H1 (cell line): ENCODE measurements around the gene SLC17A8. TPM values are rescaled to one million over a fixed set of nuclear protein-coding genes. Genes with fewer than 3 reads are reported as not detected.

ENCODE experiments used
- CTCF ChIA-PET: fragments of 300-600 bp; sonication (Branson Sonifier 250); formaldehyde crosslinking; loops from one replicate; lab custom pipeline; 2021; ENCODE audit not compliant: partially characterized antibody; lab: Charles Lee
- POLR2A ChIA-PET: fragments of 300-600 bp; sonication (Branson Sonifier 250); formaldehyde crosslinking; loops from one replicate; lab custom pipeline; 2021; ENCODE audit warnings: inconsistent platforms; ENCODE audit not compliant: partially characterized antibody; lab: Charles Lee
- DNase-seq, 2 experiments: peaks; one replicate each; pipeline versions ENCODE4 v3.0.0 to v3.0.0-alpha.2; 2010 to 2022; ENCODE audit warnings: low spot score in 2 of 2, low read depth in 1 of 2, mixed read lengths in 1 of 2
- FAIRE-seq: peaks from 2 replicates; lab custom pipeline; 2011; peaks lifted over from hg19 to GRCh38; lab: Jason Lieb, UNC
- H2AFZ ChIP-seq: 2 replicates; pipeline ENCODE4 v1.8.1; 2012; ENCODE audit warnings: low read length, inconsistent platforms
- H2AK5ac ChIP-seq: 2 replicates; pipeline ENCODE4 v1.6.1; 2013; ENCODE audit warnings: low read depth, low read length
- H2BK120ac ChIP-seq: replicated peaks from 2 replicates; pipeline ENCODE3; 2013; ENCODE audit warnings: low read depth, low read length, inconsistent platforms
- H2BK12ac ChIP-seq: 2 replicates; pipeline ENCODE4 v1.6.1; 2013; ENCODE audit warnings: low read depth, low read length
- H2BK15ac ChIP-seq: 2 replicates; pipeline ENCODE4 v1.6.1; 2013; ENCODE audit warnings: low read length
- H2BK20ac ChIP-seq: 2 replicates; pipeline ENCODE4 v1.6.1; 2013; ENCODE audit warnings: low read length
- H2BK5ac ChIP-seq: 2 replicates; pipeline ENCODE4 v1.6.1; 2013; ENCODE audit warnings: low read depth, low read length
- H3K14ac ChIP-seq: 2 replicates; pipeline ENCODE4 v1.6.1; 2013; ENCODE audit warnings: inconsistent platforms; ENCODE audit not compliant: insufficient read length
- H3K18ac ChIP-seq: 2 replicates; pipeline ENCODE4 v1.6.1; 2013; ENCODE audit warnings: low read length; ENCODE audit errors: extremely low read depth
- H3K23ac ChIP-seq: 2 replicates; pipeline ENCODE4 v1.6.1; 2013; ENCODE audit warnings: inconsistent platforms; ENCODE audit not compliant: insufficient read length
- H3K23me2 ChIP-seq: 2 replicates; pipeline ENCODE4 v1.6.1; 2013; ENCODE audit warnings: low read depth, low read length
- H3K27ac ChIP-seq: 2 replicates; pipeline ENCODE4 v1.6.1; 2011; ENCODE audit warnings: low read depth, low read length, inconsistent platforms
- H3K27me3 ChIP-seq, 4 experiments: replicated peaks in 1 of 4; 1 replicate in 1 of 4; 2 replicates in 3 of 4; pipeline versions ENCODE4 v1.6.1 to v1.8.1; 2011 to 2013; ENCODE audit warnings: low read length in 3 of 4, mild to moderate bottlenecking in 3 of 4, inconsistent platforms in 2 of 4, mixed read lengths in 2 of 4, moderate library complexity in 1 of 4; ENCODE audit not compliant: control insufficient read depth in 3 of 4, insufficient read depth in 3 of 4; ENCODE audit errors: extremely low read depth in 1 of 4
- H3K36me3 ChIP-seq, 4 experiments: 2 replicates each; pipeline versions ENCODE4 v1.6.1 to v1.8.1; 2011 to 2013; ENCODE audit warnings: mild to moderate bottlenecking in 4 of 4, low read length in 3 of 4, moderate library complexity in 2 of 4, control low read depth in 1 of 4, inconsistent platforms in 1 of 4; ENCODE audit not compliant: insufficient read depth in 4 of 4, control insufficient read depth in 2 of 4
- H3K4ac ChIP-seq: replicated peaks from 2 replicates; pipeline ENCODE3; 2013; ENCODE audit warnings: low read length, low read depth, mixed read lengths, inconsistent platforms; ENCODE audit not compliant: insufficient read length
- H3K4me1 ChIP-seq, 4 experiments: replicated peaks in 1 of 4; 1 replicate in 1 of 4; 2 replicates in 3 of 4; pipeline versions ENCODE4 v1.6.1 to v1.8.1; 2011 to 2013; ENCODE audit warnings: low read length in 3 of 4, inconsistent platforms in 2 of 4, mixed read lengths in 1 of 4; ENCODE audit not compliant: insufficient read depth in 4 of 4, control insufficient read depth in 3 of 4
- H3K4me2 ChIP-seq, 2 experiments: 2 replicates each; pipeline versions ENCODE4 v1.6.1 to v1.8.1; 2011 to 2013; ENCODE audit warnings: low read depth in 2 of 2, low read length in 2 of 2, control low read depth in 1 of 2, inconsistent platforms in 1 of 2, mild to moderate bottlenecking in 1 of 2; ENCODE audit not compliant: insufficient read depth in 1 of 2
- H3K4me3 ChIP-seq, 4 experiments: fragments of 200-600, 300-600 bp in 1 of 4; sonication (generic), shearing (Covaris generic), sonication (Bioruptor Twin) in 1 of 4; 2 replicates each; pipeline versions ENCODE4 v1.5.1 to v1.8.1; 2011 to 2016; ENCODE audit warnings: low read length in 4 of 4, low read depth in 3 of 4, control low read depth in 2 of 4, inconsistent platforms in 2 of 4, mild to moderate bottlenecking in 2 of 4, mixed read lengths in 1 of 4, moderate library complexity in 1 of 4; ENCODE audit not compliant: insufficient read depth in 2 of 4; ENCODE audit errors: extremely low read depth in 1 of 4
- H3K56ac ChIP-seq: replicated peaks from 2 replicates; pipeline ENCODE3; 2013; ENCODE audit warnings: low read depth, mild to moderate bottlenecking, mixed read lengths, low read length, inconsistent platforms; ENCODE audit not compliant: insufficient read length
- H3K79me1 ChIP-seq: 2 replicates; pipeline ENCODE4 v1.6.1; 2013; ENCODE audit warnings: low read depth, low read length, control low read depth
- H3K79me2 ChIP-seq, 2 experiments: 2 replicates each; pipeline versions ENCODE4 v1.6.1 to v1.8.1; 2012 to 2013; ENCODE audit warnings: low read length in 2 of 2, mild to moderate bottlenecking in 2 of 2, inconsistent platforms in 1 of 2; ENCODE audit not compliant: insufficient read depth in 2 of 2, control insufficient read depth in 1 of 2
- H3K9ac ChIP-seq, 4 experiments: replicated peaks in 1 of 4; 1 replicate in 1 of 4; 2 replicates in 3 of 4; pipeline versions ENCODE4 v1.6.1 to v1.8.1; 2011 to 2013; ENCODE audit warnings: low read depth in 3 of 4, low read length in 3 of 4, control low read depth in 2 of 4, mild to moderate bottlenecking in 2 of 4, moderate library complexity in 2 of 4, inconsistent platforms in 1 of 4; ENCODE audit errors: extremely low read depth in 1 of 4
- H3K9me3 ChIP-seq, 2 experiments: 2 replicates each; pipeline versions ENCODE4 v1.6.1 to v1.8.1; 2012 to 2013; ENCODE audit warnings: mild to moderate bottlenecking in 2 of 2, moderate library complexity in 2 of 2, control low read depth in 1 of 2, inconsistent platforms in 1 of 2, low read depth in 1 of 2, low read length in 1 of 2, mixed read lengths in 1 of 2; ENCODE audit not compliant: insufficient read depth in 2 of 2
- H4K20me1 ChIP-seq, 2 experiments: replicated peaks in 1 of 2; 2 replicates each; pipeline versions ENCODE3 to v1.8.1; 2011 to 2013; ENCODE audit warnings: inconsistent platforms in 2 of 2, low read length in 2 of 2, mild to moderate bottlenecking in 1 of 2; ENCODE audit not compliant: insufficient read depth in 2 of 2, control insufficient read depth in 1 of 2
- H4K5ac ChIP-seq: 2 replicates; pipeline ENCODE4 v1.6.1; 2013; ENCODE audit warnings: low read length, low read depth, mixed read lengths, inconsistent platforms; ENCODE audit not compliant: insufficient read length
- H4K8ac ChIP-seq: 2 replicates; pipeline ENCODE4 v1.8.0; 2013; ENCODE audit warnings: mild to moderate bottlenecking, moderate library complexity, low read length, inconsistent platforms; ENCODE audit not compliant: insufficient read depth; ENCODE audit errors: extremely low read depth
- H4K91ac ChIP-seq: replicated peaks from 2 replicates; pipeline ENCODE3; 2013; ENCODE audit warnings: low read length, mixed read lengths, inconsistent platforms; ENCODE audit not compliant: insufficient read length
- CEBPB ChIP-seq: IDR thresholded peaks from 2 replicates; pipeline ENCODE4 v1.6.1; 2012; ENCODE audit warnings: low read depth, low read length
- CHD1 ChIP-seq: IDR thresholded peaks from 2 replicates; pipeline ENCODE4 v1.6.1; 2012; ENCODE audit warnings: low read depth, low read length, improper control_type of control experiment
- CREB1 ChIP-seq: IDR thresholded peaks from 2 replicates; pipeline ENCODE4 v1.6.1; 2012; ENCODE audit warnings: inconsistent platforms
- CTCF ChIP-seq, 3 experiments: IDR thresholded peaks; 1 replicate in 2 of 3; 2 replicates in 1 of 3; pipeline versions ENCODE4 v1.5.1 to v1.6.1; 2011; ENCODE audit warnings: low read length in 3 of 3, mild to moderate bottlenecking in 3 of 3, inconsistent platforms in 2 of 3, low read depth in 1 of 3, moderate library complexity in 1 of 3; ENCODE audit not compliant: insufficient read depth in 1 of 3; ENCODE audit errors: control extremely low read depth in 1 of 3
- HDAC2 ChIP-seq, 2 experiments: fragments of 300-600 bp in 1 of 2; sonication (generic) in 1 of 2; IDR thresholded peaks; 2 replicates each; pipeline ENCODE4 v1.6.1; 2011 to 2012; ENCODE audit warnings: low read depth in 2 of 2, low read length in 2 of 2, mild to moderate bottlenecking in 2 of 2, moderate library complexity in 2 of 2, borderline replicate concordance in 1 of 2, inconsistent platforms in 1 of 2
- JUND ChIP-seq: IDR thresholded peaks from 2 replicates; pipeline ENCODE4 v1.6.1; 2011; ENCODE audit warnings: mild to moderate bottlenecking, improper control_type of control experiment, low read length
- MAFK ChIP-seq: IDR thresholded peaks from 2 replicates; pipeline ENCODE4 v1.6.1; 2012; ENCODE audit warnings: low read depth, mild to moderate bottlenecking, improper control_type of control experiment, low read length
- SP1 ChIP-seq: IDR thresholded peaks from 2 replicates; pipeline ENCODE4 v1.6.1; 2011; ENCODE audit warnings: low read depth, low read length
- TAF7 ChIP-seq: optimal IDR thresholded peaks from 2 replicates; pipeline ENCODE3; 2011; ENCODE audit warnings: low read depth, mild to moderate bottlenecking, inconsistent platforms, low read length, moderate library complexity, borderline replicate concordance
- TCF12 ChIP-seq: IDR thresholded peaks from 2 replicates; pipeline ENCODE4 v1.6.1; 2011; ENCODE audit warnings: low read depth, mild to moderate bottlenecking, low read length
- YY1 ChIP-seq: IDR thresholded peaks from 2 replicates; pipeline ENCODE4 v1.6.1; 2011; ENCODE audit warnings: low read depth, mild to moderate bottlenecking, low read length
- WGBS, 2 experiments: shearing (Covaris generic) in 1 of 2; methylation state at CpG; one replicate each; pipeline versions ENCODE4 v1.1.6 to v1.1.7; 2013 to 2015; ENCODE audit warnings: low lambda C conversion rate in 2 of 2, mixed read lengths in 2 of 2, inconsistent platforms in 1 of 2, low coverage in 1 of 2, missing lambda C conversion rate in 1 of 2; ENCODE audit not compliant: insufficient replicate concordance in 2 of 2, insufficient coverage in 1 of 2, insufficient read length in 1 of 2; ENCODE audit errors: extremely low coverage in 1 of 2, missing lambda C conversion rate in 1 of 2; 5-methylcytosine and 5-hydroxymethylcytosine counted together
- polyA plus RNA-seq, 7 experiments: library from polyadenylated mRNA; depleted of rRNA in 3 of 7; stranded (reverse) in 5 of 7; unstranded in 2 of 7; fragments of >200 nt in 5 of 7; fragments of 200-250 nt in 2 of 7; gene quantifications; 1 replicate in 5 of 7; 2 replicates in 1 of 7; 4 replicates in 1 of 7; pipeline versions ENCODE4 v1.2.1 to v1.2.3, GENCODE V29; 2011 to 2013; ENCODE audit warnings: missing spikeins in 2 of 7, mixed read lengths in 2 of 7
- total RNA-seq: library from RNA; stranded (reverse); fragmentation: NEBNext Ultra II Directional; extraction: Animal tissue kit (Norgen Biotek cat#: 25700); gene quantifications from 2 replicates; pipeline ENCODE4 v1.2.1, GENCODE V29; 2021

SLC17A8 gene
- total and polyA plus RNA-seq, 2 of the 8 experiments (the other 6 are each of a cell fraction or from before 2014, with no cell fraction given) = 0.14 to 0.30 TPM

DNA sequence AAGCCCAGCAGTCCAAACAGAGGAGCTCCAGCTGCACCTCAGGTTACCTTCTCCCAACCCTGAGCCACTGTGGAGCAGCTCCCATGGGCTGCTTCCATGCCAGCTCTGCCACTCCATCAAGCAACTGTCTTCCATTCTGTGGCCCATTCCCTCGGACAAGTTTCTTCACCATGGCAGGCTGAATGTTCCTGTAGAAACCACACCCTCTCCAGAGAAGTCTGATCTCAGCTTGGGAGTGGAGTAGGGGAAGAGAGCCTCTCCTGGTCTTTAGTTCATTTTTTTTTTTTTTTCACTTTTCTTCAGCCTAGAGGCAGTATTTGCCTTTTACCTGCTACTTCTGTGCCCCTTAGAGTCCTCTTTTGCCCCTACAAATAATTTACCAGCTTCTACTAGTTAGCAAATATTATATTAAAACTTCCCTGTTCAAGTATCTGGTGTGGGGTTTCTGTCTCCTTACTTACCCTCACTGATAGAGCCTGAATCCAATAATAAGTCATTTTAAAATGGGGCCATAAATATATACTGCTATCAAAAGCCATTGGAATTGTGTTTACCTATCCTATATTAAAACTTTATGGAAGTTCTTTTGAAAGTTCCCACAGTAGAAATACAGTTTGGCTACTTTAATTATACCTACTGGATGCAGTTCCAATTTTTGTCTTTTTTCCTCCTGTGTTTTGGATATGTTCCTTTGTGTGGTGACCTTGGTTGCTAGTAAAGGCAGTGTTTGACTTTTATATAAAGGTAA is 11.7 kb upstream of the SLC17A8 start:
- H3K56ac ChIP-seq = no peak overlapping the region
- no peak overlapping the region for H3K27ac ChIP-seq
- H3K23ac ChIP-seq = no peak overlapping the region
- no peak overlapping the region for H3K4me2 ChIP-seq
- H3K18ac ChIP-seq = no peak overlapping the region
- no peak overlapping the region for H2BK120ac ChIP-seq
- H4K5ac ChIP-seq = no peak overlapping the region
- no peaks in the 10 kb centered on the region for H4K20me1 ChIP-seq
- H3K79me2 ChIP-seq = no peaks in the 10 kb centered on the region
- no peaks in the 10 kb centered on the region for H3K36me3 ChIP-seq
- no peak overlapping the region for H2AFZ ChIP-seq
- ChIA-PET CTCF (interaction anchor here (0.8 to 6.4 kb wide), 7 partner anchors 12 to 388 kb away, joined by 3 to 94 read pairs (median 4); no protein-coding TSS in a partner anchor), POLR2A (interaction anchor here (1.1 kb wide), 1 partner anchor 119 kb away, joined by 3 read pairs; no protein-coding TSS in a partner anchor)
- no peak overlapping the region for H3K14ac ChIP-seq
- H3K9ac ChIP-seq = no peak overlapping the region
- H3K4me1 ChIP-seq = no peaks in the 10 kb centered on the region
- no peaks in the 10 kb centered on the region for H3K27me3 ChIP-seq
- no peak overlapping the region for H2BK5ac ChIP-seq
- DNase-seq (no peak), FAIRE-seq (no peak)
- no peak overlapping the region for H3K4ac ChIP-seq
- H2AK5ac ChIP-seq = no peak overlapping the region
- 100% methylated on average over 1 of the region's 1 CpG; no CpG with 5 or more reads in 1 of the 2 experiments for WGBS, 2 experiments
- no peak overlapping the region for H4K91ac ChIP-seq
- H2BK15ac ChIP-seq = no peak overlapping the region
- no peak overlapping the region for H2BK20ac ChIP-seq
- H3K9me3 ChIP-seq = no peaks in the 10 kb centered on the region
- H3K23me2 ChIP-seq = no peaks in the 10 kb centered on the region
- no peak overlapping the region for H3K4me3 ChIP-seq
- no peak overlapping the region for H2BK12ac ChIP-seq
- no peaks in the 10 kb centered on the region for H3K79me1 ChIP-seq
- H4K8ac ChIP-seq = no peak overlapping the region
- TF ChIP-seq CREB1 = no peak
- no peak for TF ChIP-seq CEBPB
- no peak for TF ChIP-seq CTCF (IDR thresholded peaks at IDR 0.05; ENCODE audit: control extremely low read depth in 1 of 3, insufficient read depth in 1 of 3, low read depth in 1 of 3, low read length in 3 of 3)
- TF ChIP-seq YY1 = no peak
- no peak for TF ChIP-seq SP1
- TF ChIP-seq HDAC2 (IDR thresholded peaks at IDR 0.05; ENCODE audit: borderline replicate concordance in 1 of 2, low read depth in 2 of 2, low read length in 2 of 2) = no peak
- no peak for TF ChIP-seq JUND
- TF ChIP-seq CHD1 = no peak
- TF ChIP-seq TCF12 = no peak
- no peak for TF ChIP-seq TAF7
- TF ChIP-seq MAFK = no peak
